A549 treated with Hydrocortisone at 1 μM for 4 hours (cell line): ENCODE results near the gene PRRC2A. TPM values are rescaled to one million over a fixed set of nuclear protein-coding genes. Genes with fewer than 3 reads are reported as not detected.

Experiments
- total RNA-seq: library from RNA; stranded (reverse); fragments of 200-300 nt; extraction: Qiagen RNA extraction; gene quantifications from 5 replicates; pipeline ENCODE4 v1.2.3, GENCODE V29; 2022

The PRRC2A gene
- total RNA-seq, 1 experiment from 2014 or later: 84.4 TPM

Other genes starting within 250 kb of the PRRC2A start
- gene MICA, start 217.1 kb upstream of the PRRC2A start, total RNA-seq: 27.8 to 29.9 TPM (median 29.8 TPM) in 5 replicates
- gene MICB, start 122.6 kb upstream of the PRRC2A start, total RNA-seq: 6.1 to 7.7 TPM (median 7.3 TPM) in 5 replicates
- gene MCCD1, start 91.8 kb upstream of the PRRC2A start, total RNA-seq: not detected in 5 replicates
- gene DDX39B, start 78.7 kb upstream of the PRRC2A start, total RNA-seq: 331 to 435 TPM (median 353 TPM) in 5 replicates
- gene ATP6V1G2, start 74.1 kb upstream of the PRRC2A start, total RNA-seq: 0.46 to 0.93 TPM (median 0.67 TPM) in 5 replicates
- gene NFKBIL1, start 73.1 kb upstream of the PRRC2A start, total RNA-seq: 9.7 to 12.5 TPM (median 11.6 TPM) in 5 replicates
- 0.07 to 0.31 TPM (median 0.13 TPM) in 3 of 5 replicates, not detected in the others for gene LTA, start 48.4 kb upstream of the PRRC2A start, total RNA-seq
- gene TNF, start 45.1 kb upstream of the PRRC2A start, total RNA-seq: 0.08 to 0.12 TPM in 2 of 5 replicates, not detected in the others
- 0.29 to 0.47 TPM (median 0.38 TPM) in 5 replicates for gene LTB, start 38.3 kb upstream of the PRRC2A start, total RNA-seq
- gene LST1, start 34.4 kb upstream of the PRRC2A start, total RNA-seq: 0.37 TPM in 1 of 5 replicates, not detected in the others
- not detected in 5 replicates for gene NCR3, start 27.7 kb upstream of the PRRC2A start, total RNA-seq
- gene AIF1, start 5.5 kb upstream of the PRRC2A start, total RNA-seq: not detected in 5 replicates
- 129 to 143 TPM (median 133 TPM) in 5 replicates for gene BAG6, start 31.9 kb downstream of the PRRC2A start, total RNA-seq
- gene APOM, start 35.2 kb downstream of the PRRC2A start, total RNA-seq: 2.9 to 3.8 TPM (median 3.4 TPM) in 5 replicates
- gene C6orf47, start 40.1 kb downstream of the PRRC2A start, total RNA-seq: 10.1 to 14.9 TPM (median 12.4 TPM) in 5 replicates
- gene GPANK1, start 44.3 kb downstream of the PRRC2A start, total RNA-seq: 9.3 to 11.4 TPM (median 11.1 TPM) in 5 replicates
- gene CSNK2B, start 45.4 kb downstream of the PRRC2A start, total RNA-seq: 154 to 183 TPM (median 177 TPM) in 5 replicates
- gene LY6G5B, start 49.3 kb downstream of the PRRC2A start, total RNA-seq: 3.4 to 4.7 TPM (median 3.9 TPM) in 5 replicates
- gene LY6G5C, start 60.4 kb downstream of the PRRC2A start, total RNA-seq: 0.75 to 2.1 TPM (median 1.5 TPM) in 5 replicates
- 15.0 to 19.1 TPM (median 17.0 TPM) in 5 replicates for gene ABHD16A, start 82.6 kb downstream of the PRRC2A start, total RNA-seq
- not detected in 5 replicates for gene LY6G6F, start 86.2 kb downstream of the PRRC2A start, total RNA-seq
- gene LY6G6D, start 94.6 kb downstream of the PRRC2A start, total RNA-seq: not detected in 5 replicates
- 0.13 to 0.18 TPM in 2 of 5 replicates, not detected in the others for gene LY6G6C, start 101.0 kb downstream of the PRRC2A start, total RNA-seq
- gene MPIG6B, start 102.7 kb downstream of the PRRC2A start, total RNA-seq: not detected in 5 replicates
- gene DDAH2, start 108.6 kb downstream of the PRRC2A start, total RNA-seq: 25.9 to 32.1 TPM (median 29.2 TPM) in 5 replicates
- gene CLIC1, start 115.8 kb downstream of the PRRC2A start, total RNA-seq: 475 to 491 TPM (median 481 TPM) in 5 replicates
- 10.7 to 15.7 TPM (median 13.4 TPM) in 5 replicates for gene MSH5, start 119.3 kb downstream of the PRRC2A start, total RNA-seq
- 2.6 to 4.9 TPM (median 3.2 TPM) in 5 replicates for gene SAPCD1, start 141.9 kb downstream of the PRRC2A start, total RNA-seq
- gene VWA7, start 156.6 kb downstream of the PRRC2A start, total RNA-seq: 1.1 to 1.7 TPM (median 1.5 TPM) in 5 replicates
- 52.1 to 61.7 TPM (median 54.3 TPM) in 5 replicates for gene VARS1, start 175.0 kb downstream of the PRRC2A start, total RNA-seq
- gene LSM2, start 186.3 kb downstream of the PRRC2A start, total RNA-seq: 42.7 to 66.2 TPM (median 59.0 TPM) in 5 replicates
- 1.2 to 2.0 TPM (median 1.6 TPM) in 5 replicates for gene HSPA1L, start 194.6 kb downstream of the PRRC2A start, total RNA-seq
- gene HSPA1A, start 194.8 kb downstream of the PRRC2A start, total RNA-seq: 162 to 234 TPM (median 205 TPM) in 5 replicates
- 110 to 176 TPM (median 161 TPM) in 5 replicates for gene HSPA1B, start 207.0 kb downstream of the PRRC2A start, total RNA-seq
- gene NEU1, start 242.1 kb downstream of the PRRC2A start, total RNA-seq: 25.7 to 32.9 TPM (median 26.4 TPM) in 5 replicates